Gastrocnemius medialis (tissue), 4 donors: ENCODE results near the gene MYL2.
"Not testable (repeated sequence)": the region's sequence is repeated elsewhere in the genome, so short reads cannot be mapped to it uniquely, and the experiment has no call there.

ENCODE experiments used
- CTCF ChIP-seq, 5 experiments: fragments of 450-650 bp in 3 of 5; fragments of 200-600 bp in 2 of 5; sonication (generic) in 2 of 5; IDR thresholded peaks in 4 of 5; conservative IDR thresholded peaks in 1 of 5; 1 replicate in 4 of 5; 2 replicates in 1 of 5; pipeline ENCODE4 v1.5.1; 2016 to 2019; ENCODE audit warnings: antibody characterized with exemption in 5 of 5, mild to moderate bottlenecking in 3 of 5, moderate library complexity in 3 of 5
- POLR2A ChIP-seq, 2 donors: fragments of 450-650 bp; IDR thresholded peaks; one replicate each; pipeline ENCODE4 v1.6.1; 2017; ENCODE audit warnings: antibody characterized with exemption in 2 of 2, mild to moderate bottlenecking in 2 of 2, moderate library complexity in 2 of 2

- not testable (repeated sequence) for TF ChIP-seq CTCF (IDR thresholded peaks at IDR 0.05 in 4 of 5, conservative IDR thresholded peaks at IDR 0.05 in 1 of 5); POLR2A (IDR thresholded peaks at IDR 0.05)
Observed at GRCh38 chr12:110950466-110950865, 30.1 kb upstream of the MYL2 start.
